ENCODE data around the gene RBMS1.

RBMS1 gene

DNA sequence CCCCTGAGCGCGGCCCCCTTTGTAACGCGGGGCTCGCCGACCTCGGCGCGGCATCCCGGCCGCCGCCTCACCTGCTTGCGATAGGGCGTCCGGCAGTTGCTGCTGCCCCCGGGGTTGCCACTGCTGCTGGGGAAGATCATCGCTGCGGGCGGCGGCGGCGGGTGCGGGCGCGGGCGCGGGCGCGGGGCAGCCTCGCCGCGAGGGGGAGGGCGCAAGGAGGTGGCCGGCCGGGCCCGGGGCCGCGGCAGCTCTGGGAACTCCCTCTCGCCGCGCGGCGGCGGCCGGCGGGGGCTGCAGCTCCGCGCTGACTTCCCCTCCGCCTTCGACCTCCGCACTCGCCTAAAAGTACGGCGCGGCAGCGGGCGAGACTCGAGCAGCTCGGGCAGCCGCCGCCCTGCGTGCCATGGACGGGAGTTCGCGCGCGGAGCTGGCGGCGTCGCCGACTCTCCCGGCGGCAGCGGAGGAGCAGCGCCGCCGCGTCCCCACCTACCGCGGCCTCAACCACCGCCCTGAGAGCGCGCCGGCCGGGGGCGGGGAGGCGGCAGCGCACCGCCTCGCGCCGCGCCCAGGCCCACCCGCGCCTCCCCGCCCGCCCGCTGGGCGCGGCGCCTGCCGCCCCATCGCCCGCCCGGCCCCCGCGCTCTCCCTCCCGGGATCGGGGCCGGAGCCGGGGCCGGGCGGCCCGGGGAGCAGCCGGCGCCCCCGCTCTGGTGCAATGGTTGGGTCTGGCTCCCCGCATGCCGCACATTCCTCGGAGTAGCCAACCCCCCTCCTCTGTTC, 86.0 kb downstream of the RBMS1 start:
- DNase-seq = peak; percentile 20

DNA sequence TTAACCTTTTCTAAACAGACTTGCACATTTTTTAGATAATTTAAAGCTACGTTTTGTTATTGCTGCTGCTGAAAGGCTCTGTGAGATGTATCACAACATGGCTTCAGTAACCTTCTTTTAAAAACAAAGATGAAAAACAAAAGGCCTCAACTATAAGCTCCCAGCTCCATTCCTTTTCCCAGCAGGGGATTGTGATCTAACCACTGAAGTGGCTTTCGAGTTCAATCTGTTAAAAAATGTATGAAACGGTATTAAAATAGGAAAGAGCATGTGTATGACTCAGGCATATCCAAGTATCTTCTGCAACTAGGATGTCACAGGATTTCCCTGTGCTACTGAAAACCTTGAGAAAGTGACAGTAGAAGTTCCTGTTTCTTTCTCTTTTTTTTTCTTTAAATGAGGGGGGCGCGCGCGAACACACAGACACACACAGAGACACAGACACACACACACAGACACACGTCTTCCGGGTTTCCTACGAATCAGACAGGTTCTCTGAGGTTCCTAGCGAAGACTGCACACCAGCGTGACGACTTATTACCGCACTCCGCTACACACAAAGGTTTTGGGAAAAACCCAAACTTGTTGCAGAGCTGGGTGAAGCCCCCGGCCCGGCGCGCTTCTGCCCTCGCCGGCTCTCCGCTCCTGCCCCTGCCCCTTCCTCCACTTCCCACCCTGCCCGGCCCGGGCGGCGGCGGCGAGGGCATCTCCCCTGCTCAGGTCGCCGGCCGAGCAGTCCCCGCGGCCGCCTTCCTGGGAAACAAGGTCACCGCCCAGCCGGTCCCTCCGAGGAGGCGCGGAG, 86.8 kb downstream of the RBMS1 start:
- peak; percentile 89 for DNase-seq

DNA sequence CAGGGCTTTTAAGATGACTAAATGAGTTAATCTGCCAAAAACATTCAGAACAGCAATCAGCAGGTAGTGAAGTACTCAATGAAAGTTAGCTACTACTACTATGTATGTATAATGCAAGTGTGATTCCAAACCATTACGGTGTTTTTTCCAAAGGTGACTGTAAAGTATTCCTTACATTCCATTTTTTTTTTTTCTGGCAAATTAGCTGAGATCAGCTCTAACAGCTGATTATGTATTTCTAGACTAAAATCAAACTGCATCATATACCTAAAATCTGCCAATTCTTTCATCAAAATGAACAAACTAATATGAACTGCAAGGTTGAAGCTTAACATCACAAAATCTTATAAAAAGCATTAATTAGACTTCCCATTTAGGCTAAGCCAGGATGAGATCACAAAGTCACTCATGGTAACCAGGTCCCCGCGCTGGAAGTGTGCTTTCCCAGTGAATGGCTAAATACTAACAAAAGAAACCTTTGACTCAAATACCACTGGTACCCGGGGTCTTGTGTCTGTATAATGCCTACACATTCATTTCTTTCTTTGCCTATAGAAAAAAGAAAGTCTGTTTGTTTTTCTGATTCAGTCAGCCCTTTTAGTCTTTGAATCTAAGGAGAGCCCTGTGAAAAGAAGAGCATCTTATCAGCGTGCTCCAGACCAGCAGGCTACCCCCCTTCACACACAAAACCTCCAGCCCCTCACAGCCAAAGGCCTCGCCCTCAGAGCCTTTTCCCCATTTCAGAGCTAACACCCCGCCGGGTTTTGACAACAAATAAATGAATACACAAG, 88.3 kb downstream of the RBMS1 start:
- DNase-seq = no peak

DNA sequence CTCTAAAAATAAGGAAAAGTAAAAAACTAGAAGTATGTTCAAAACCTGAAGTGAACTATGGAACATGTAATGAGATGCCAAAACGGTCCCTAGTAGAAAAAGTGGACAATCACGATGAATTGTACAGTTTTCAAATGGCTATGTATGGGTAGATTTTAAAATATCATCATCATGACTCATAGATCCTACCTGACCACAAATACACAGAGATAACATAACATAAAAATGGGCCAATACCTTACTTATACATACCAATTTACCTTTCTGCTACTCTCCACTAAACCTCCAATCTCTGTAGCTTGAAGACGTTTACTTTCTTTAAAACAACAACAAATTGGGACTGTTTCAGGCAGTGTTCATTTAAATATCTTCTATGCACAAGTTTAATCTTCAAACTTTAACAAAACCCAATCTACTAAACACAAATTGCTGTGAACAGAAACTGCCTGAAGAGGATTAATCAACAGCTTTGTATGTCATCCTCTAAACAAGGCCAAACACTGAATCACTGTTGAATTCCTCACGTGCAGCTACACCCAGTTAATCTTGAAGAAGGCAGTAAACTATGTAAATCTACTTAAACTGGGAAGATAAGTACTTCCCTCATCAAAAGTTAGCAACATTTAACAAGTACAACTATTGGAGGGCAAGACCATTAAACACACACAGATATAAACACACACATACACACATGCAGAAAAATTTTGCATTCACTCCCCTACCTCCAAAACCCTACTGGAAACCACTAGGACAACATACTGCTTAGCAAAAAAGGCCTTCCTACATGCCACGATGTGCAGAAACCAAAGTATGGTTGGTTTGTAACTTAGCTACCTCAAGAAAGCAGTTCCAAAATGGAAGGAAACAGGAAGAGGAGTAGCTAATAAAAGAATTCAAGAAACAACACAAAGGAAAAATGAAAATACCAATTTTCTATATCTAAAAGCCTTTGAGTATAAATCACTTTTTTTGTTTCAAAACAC, 90.3 kb downstream of the RBMS1 start:
- DNase-seq = no peak

DNA sequence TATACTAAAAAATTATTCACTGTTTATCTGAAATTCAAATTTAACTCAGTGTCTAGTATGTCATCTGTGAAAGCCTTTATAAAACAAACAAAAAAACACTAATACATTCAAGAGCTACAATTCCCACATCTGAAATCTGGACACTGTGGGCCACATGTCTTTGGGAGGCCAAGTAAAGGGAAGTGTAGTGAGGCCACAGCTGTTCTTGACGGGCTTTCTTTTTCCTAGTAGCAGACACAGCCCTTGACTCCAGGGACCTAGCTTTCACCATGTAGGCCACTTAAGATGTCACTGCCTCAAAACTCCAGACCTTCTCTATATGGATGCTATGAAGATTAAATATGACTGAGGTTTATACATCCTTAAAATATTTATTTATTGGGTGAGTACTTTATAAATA, 91.1 kb downstream of the RBMS1 start:
- peak; percentile 33 for DNase-seq

DNA sequence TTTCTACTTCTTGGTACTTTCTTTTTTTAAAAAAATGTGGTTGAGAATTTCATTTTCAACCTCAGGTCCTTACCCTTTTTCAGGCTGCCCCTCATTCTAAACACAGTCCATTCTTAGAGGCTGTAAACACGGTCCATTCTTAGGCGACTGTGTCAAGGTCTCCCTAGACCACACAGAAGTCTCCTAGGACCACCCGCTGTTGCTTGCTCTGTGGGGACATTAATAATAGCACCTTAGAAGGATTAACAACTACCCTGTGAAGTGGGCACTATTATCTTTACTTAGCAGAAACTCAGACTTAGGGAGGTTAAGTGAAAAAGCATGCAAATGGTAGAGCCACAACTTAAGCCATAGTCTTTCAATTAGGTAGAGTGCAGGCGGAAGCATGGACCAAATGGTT, 91.7 kb downstream of the RBMS1 start:
- DNase-seq = no peak

DNA sequence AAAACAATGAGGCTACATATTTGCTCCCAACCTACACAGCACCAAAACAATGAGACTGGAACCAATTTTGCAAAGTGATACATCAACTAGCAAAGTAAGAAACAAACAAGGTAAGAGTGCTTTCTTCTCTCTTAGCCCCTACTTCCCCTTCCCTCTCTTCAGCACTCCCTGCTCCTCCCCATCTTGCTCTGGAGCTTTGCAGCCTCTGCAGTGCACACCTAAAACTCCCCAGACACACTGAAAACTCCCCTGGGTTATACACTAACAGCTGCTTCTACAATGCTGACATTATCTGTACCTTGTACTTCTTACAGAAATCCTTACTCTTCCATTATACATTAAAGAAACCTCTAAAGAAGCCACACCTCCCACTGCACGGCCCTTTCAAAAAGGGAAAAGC, 93.7 kb downstream of the RBMS1 start:
- DNase-seq = no peak

DNA sequence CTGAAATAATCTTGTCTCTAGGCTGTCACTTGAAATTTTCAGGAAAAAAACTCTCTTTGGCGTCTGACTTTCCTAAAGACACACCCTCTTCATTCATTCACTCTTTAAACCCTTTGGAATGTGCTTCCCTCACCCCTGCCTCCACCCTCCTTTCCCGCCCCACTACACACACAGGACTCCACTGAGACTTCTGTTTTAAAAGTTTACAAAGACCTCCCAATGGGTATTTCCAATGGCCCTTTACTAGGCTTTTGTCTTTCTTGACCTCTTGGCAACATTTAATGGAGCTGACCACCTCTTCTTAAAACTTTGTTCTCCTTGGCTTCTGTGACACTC, 96.1 kb downstream of the RBMS1 start:
- DNase-seq = no peak

DNA sequence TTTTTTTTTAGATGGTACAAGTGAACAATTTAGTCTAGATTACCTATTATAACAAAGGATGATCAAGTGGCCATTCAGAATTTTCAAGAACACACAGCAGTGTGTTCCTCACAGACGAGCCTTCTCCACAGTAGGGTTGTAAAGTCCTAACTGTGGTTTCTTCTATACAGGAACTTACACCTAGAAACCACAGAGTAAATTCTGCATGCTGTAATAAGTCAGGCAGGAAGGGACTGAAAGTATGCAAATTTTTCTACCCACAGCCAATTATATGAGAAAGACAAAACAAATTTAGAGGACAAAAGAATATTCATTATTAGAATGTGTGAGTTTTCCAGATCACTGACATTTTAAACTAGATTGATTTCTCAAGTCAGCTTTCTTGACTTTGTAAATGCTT, 99.5 kb downstream of the RBMS1 start:
- peak; percentile 83 for DNase-seq

DNA sequence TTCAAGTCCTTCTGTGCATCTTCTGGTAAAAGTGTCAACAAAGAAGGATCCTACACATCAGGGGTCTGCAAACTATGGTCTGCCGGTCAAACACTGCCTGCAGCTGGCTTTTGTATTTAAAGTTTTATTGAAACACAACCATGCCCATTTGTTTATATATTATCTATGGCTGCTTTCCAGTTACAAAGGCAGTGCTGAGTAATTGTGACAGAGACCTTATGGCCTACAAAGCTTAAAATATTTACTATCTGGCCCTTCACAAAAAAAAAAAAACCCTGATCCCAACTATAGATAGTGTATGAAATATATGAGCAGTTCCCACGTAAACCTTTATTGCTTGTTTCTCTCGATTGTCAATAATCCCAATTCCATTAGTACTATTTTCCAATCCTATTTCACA, 101.4 kb downstream of the RBMS1 start:
- no peak for DNase-seq

DNA sequence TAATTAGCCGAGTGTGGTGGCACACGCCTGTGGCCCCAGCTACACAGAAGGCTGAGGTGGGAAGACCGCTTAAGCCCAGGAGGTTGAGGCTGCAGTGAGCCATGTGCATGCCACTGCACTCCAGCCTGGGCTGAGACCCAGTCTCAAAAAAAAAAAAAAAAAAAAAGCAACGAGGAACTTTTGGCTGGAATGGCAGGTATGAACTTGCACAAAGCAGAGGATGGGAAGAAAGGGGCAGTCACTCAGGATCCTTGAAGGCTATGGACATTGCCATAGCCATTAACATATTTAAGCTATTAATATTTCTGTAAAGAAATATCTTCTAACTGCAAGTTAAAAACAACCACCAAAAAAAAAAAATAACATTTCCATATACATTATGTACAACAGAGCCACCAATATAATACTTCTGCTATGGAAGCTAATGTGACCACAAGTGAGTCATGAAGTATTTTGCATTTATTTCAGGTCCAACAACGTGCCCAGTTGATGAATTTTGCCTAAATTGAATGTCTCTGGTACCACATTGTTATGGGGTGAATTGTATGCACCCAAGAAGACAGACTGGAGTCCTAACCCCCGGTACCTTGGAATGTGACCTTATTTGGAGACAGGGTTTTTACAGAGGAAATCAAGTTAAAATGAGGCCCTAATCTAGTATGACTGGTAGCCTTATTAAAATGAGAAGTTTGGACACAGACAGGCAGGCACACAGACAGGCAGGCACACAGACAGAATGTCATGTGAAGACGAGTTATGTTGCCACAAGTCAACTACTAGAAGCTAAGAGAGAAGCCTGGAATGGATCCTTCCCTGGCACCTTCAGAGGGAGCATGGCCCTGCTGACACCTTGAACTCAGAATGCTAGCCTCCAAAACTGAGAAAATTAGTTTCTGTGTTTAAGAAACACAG, 102.8 kb downstream of the RBMS1 start:
- DNase-seq = no peak

DNA sequence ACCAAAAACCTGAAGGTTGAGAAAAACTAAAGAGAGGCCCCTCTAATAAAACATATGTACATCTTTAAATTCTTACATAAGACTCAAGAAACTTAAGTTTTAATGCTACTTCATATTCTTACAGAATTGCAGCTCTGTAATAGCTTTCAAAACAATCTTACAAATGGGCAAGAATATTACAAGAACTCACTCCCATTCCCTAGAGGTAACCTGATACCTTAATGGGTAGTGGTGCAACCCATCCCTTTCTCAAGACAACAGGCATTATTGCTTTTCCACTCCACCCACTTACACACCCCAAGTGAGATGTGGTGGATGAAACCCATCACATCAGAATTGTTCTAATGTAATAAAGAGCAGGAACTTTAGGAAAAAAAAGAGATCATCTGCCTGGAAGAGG, 103.7 kb downstream of the RBMS1 start:
- DNase-seq = peak; percentile 77

DNA sequence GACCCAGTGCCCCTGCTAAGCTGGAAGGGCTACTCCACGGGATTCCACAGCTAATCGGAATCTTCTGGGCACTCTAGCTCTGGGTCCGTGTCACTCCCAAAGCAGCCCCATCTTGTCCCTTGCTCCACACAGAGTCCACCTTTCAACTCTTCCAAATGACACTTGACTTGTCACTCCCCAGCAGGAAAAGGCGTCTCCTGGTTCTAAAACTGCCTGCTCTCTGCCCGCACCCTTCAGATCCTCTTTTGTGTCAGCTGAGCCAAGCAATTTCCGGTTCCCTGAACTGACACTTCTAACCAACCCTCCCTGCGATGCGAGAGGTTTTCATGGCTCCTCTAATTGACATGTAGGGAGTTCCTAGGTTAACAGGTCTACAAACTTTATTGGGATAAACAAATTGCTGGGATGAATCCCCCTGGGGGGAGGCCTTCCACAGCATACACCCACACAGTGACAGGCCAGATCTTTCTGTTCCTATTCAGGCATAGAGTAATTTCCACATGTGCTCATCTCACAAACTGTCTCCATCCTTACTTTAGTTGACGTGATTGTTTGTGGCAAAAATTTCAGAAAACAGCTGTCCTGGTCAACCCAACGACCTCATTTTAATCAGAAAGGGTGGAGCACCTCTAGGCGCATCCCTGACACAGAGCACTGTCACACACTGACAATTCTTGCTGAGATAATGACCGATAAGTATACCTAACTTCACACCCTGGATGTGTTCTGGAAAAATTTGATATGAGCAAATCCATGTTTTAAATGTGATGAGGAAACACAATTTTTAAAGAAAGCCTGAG, 104.9 kb downstream of the RBMS1 start:
- DNase-seq = peak; percentile 65

DNA sequence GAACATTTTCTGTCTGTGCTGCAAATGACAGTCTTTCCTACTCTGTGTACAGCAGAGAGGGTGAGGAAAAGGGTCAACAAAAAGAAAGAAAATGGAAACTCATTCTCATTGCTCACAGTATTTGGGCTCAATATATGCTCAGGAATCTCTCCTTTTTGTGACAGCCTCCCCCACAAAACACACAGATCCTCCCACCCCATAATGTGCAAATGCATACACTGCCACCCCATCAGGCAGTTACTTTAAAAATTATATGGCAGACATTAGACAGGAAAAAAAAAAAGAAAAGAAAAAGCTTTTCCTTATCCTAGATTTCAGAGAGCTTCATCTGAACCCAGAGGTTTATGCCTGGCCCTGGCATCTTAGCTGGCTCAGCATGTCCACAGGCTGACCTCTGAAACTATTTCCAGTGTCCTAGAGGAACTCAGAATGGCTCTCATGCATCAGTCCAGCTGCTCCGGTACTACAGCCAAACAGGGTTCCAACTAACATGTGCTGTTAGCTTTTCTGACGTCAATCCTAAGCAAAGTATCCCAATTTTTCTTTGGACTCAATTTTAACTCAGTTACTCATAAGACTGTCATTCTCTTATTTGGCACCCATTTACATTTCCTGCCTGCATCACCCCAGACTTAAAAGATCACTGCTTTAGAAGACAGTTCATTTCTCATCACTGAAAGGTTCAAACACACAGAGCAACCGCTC, 105.9 kb downstream of the RBMS1 start:
- DNase-seq = no peak

DNA sequence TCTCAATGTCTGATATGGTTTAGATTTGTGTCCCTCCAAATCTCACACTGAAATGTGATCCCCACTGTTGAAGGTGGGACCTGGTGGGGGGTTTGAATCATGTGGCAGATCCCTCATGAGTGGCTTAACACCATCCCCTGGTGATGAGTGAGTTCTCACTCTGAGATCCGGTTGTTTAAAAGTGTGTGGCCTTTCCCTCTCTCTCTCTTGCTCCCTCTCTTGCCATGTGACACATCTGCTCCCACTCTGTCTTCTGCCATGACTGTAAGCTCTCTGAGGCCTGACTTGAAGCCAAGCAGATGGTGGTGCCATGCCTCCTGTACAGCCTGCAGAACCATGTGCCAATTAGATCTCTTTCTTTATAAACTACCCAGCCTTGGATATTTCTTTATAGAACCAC, 108.8 kb downstream of the RBMS1 start:
- no peak for DNase-seq

DNA sequence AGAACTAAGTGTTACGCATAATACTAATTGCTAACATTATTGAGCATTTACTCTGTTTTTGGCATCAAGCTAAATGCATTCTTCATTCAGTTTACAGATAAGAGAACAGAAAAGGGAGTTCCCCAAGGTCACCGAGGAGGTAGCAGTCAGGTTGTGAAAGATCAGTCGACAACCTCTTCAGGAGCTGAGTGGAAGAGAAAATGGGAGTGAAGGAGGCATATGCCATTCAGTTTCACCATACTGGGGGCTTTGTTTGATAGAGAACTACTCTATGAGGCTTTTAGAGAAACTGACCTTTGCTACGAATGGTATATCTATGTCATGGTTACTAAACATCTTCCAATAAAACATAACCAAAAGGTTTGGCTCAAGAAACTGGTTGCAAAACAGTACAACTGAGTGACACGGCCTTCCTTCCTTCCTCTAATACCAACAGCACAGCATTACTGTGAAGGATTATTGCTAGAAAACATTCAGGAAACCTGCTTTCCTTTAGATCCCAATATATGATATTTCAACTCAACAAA, 112.1 kb downstream of the RBMS1 start:
- DNase-seq = peak; percentile 80

DNA sequence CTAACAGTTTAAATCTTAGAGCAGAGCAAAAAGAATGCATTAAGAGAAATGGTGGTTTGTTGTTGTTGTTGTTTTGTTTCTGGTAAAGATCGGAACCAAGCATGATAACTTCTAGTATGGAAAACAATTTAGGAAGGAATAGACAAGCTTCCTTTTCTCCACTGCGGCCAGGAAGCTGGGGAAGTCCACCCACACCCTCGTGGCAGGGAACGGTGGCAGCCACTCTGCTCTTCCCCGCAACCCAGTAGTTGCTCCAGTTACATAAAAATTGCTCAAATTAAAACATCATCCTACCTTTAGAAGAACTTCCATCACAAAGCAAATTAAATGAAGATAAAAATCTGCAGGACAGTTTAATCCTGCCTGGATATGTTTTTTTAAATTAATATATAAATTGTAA, 113.0 kb downstream of the RBMS1 start:
- peak; percentile 11 for DNase-seq

DNA sequence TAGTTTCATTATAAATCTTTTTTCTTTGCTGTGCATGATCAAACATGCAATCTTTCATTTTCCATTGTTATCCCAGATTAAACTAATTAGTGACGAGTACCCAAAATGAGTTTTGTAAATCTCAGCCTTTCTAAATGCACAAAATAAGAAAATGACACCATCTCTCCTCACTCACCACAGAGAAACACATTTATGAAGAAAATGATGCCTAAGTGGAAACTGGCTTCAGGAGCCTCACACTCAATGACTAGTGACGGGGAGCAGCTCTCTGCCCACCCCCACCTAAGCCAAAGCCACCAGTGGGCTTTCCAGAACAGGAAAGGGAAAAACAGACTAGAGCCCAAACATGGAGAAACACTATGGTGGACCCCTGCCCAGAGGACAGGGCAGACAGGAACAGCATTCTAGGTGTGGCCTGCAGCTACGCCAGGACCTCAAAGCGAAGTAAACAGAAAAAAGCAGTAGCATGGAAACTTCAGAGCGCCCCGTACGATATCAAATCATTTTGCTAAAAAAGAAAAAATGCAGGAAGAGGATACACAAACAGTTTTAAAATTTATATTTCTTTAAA, 113.5 kb downstream of the RBMS1 start:
- DNase-seq = no peak

DNA sequence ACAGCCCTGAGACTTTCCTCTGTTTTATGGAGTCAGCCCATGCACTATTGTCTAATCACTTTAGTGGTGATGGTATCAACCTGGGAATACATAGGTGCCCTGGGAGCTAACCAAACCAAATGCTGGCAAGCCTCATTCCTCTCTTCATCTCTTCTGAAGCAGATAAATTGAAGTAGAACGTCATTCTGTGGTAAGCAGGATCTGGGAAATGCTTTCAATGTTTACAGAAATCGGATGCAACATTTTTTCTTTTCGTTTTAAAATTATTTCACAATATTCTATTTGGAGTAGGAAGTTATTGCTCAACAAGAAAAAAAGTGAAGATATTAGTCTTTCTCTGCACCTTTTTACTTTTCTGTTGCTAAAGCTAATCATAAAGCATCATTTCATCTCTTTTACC, 114.2 kb downstream of the RBMS1 start:
- peak; percentile 22 for DNase-seq

Data from GF-D8 (cell line).